H1 (cell line): ENCODE measurements around the gene SCYGR4. TPM values are rescaled to one million over a fixed set of nuclear protein-coding genes. Genes with fewer than 3 reads are reported as not detected.

ENCODE experiments used
- CTCF ChIA-PET: fragments of 300-600 bp; sonication (Branson Sonifier 250); formaldehyde crosslinking; loops from one replicate; lab custom pipeline; 2021; ENCODE audit not compliant: partially characterized antibody; lab: Charles Lee
- POLR2A ChIA-PET: fragments of 300-600 bp; sonication (Branson Sonifier 250); formaldehyde crosslinking; loops from one replicate; lab custom pipeline; 2021; ENCODE audit warnings: inconsistent platforms; ENCODE audit not compliant: partially characterized antibody; lab: Charles Lee
- DNase-seq, 2 experiments: peaks; one replicate each; pipeline versions ENCODE4 v3.0.0 to v3.0.0-alpha.2; 2010 to 2022; ENCODE audit warnings: low spot score in 2 of 2, low read depth in 1 of 2, mixed read lengths in 1 of 2
- FAIRE-seq: peaks from 2 replicates; lab custom pipeline; 2011; peaks lifted over from hg19 to GRCh38; lab: Jason Lieb, UNC
- H2AFZ ChIP-seq: 2 replicates; pipeline ENCODE4 v1.8.1; 2012; ENCODE audit warnings: low read length, inconsistent platforms
- H2AK5ac ChIP-seq: 2 replicates; pipeline ENCODE4 v1.6.1; 2013; ENCODE audit warnings: low read depth, low read length
- H2BK120ac ChIP-seq: replicated peaks from 2 replicates; pipeline ENCODE3; 2013; ENCODE audit warnings: low read depth, low read length, inconsistent platforms
- H2BK12ac ChIP-seq: 2 replicates; pipeline ENCODE4 v1.6.1; 2013; ENCODE audit warnings: low read depth, low read length
- H2BK15ac ChIP-seq: 2 replicates; pipeline ENCODE4 v1.6.1; 2013; ENCODE audit warnings: low read length
- H2BK20ac ChIP-seq: 2 replicates; pipeline ENCODE4 v1.6.1; 2013; ENCODE audit warnings: low read length
- H2BK5ac ChIP-seq: 2 replicates; pipeline ENCODE4 v1.6.1; 2013; ENCODE audit warnings: low read depth, low read length
- H3K14ac ChIP-seq: 2 replicates; pipeline ENCODE4 v1.6.1; 2013; ENCODE audit warnings: inconsistent platforms; ENCODE audit not compliant: insufficient read length
- H3K18ac ChIP-seq: 2 replicates; pipeline ENCODE4 v1.6.1; 2013; ENCODE audit warnings: low read length; ENCODE audit errors: extremely low read depth
- H3K23ac ChIP-seq: 2 replicates; pipeline ENCODE4 v1.6.1; 2013; ENCODE audit warnings: inconsistent platforms; ENCODE audit not compliant: insufficient read length
- H3K23me2 ChIP-seq: 2 replicates; pipeline ENCODE4 v1.6.1; 2013; ENCODE audit warnings: low read depth, low read length
- H3K27ac ChIP-seq: 2 replicates; pipeline ENCODE4 v1.6.1; 2011; ENCODE audit warnings: low read depth, low read length, inconsistent platforms
- H3K27me3 ChIP-seq, 4 experiments: replicated peaks in 1 of 4; 1 replicate in 1 of 4; 2 replicates in 3 of 4; pipeline versions ENCODE4 v1.6.1 to v1.8.1; 2011 to 2013; ENCODE audit warnings: low read length in 3 of 4, mild to moderate bottlenecking in 3 of 4, inconsistent platforms in 2 of 4, mixed read lengths in 2 of 4, moderate library complexity in 1 of 4; ENCODE audit not compliant: control insufficient read depth in 3 of 4, insufficient read depth in 3 of 4; ENCODE audit errors: extremely low read depth in 1 of 4
- H3K36me3 ChIP-seq, 4 experiments: 2 replicates each; pipeline versions ENCODE4 v1.6.1 to v1.8.1; 2011 to 2013; ENCODE audit warnings: mild to moderate bottlenecking in 4 of 4, low read length in 3 of 4, moderate library complexity in 2 of 4, control low read depth in 1 of 4, inconsistent platforms in 1 of 4; ENCODE audit not compliant: insufficient read depth in 4 of 4, control insufficient read depth in 2 of 4
- H3K4ac ChIP-seq: replicated peaks from 2 replicates; pipeline ENCODE3; 2013; ENCODE audit warnings: low read length, low read depth, mixed read lengths, inconsistent platforms; ENCODE audit not compliant: insufficient read length
- H3K4me1 ChIP-seq, 4 experiments: replicated peaks in 1 of 4; 1 replicate in 1 of 4; 2 replicates in 3 of 4; pipeline versions ENCODE4 v1.6.1 to v1.8.1; 2011 to 2013; ENCODE audit warnings: low read length in 3 of 4, inconsistent platforms in 2 of 4, mixed read lengths in 1 of 4; ENCODE audit not compliant: insufficient read depth in 4 of 4, control insufficient read depth in 3 of 4
- H3K4me2 ChIP-seq, 2 experiments: 2 replicates each; pipeline versions ENCODE4 v1.6.1 to v1.8.1; 2011 to 2013; ENCODE audit warnings: low read depth in 2 of 2, low read length in 2 of 2, control low read depth in 1 of 2, inconsistent platforms in 1 of 2, mild to moderate bottlenecking in 1 of 2; ENCODE audit not compliant: insufficient read depth in 1 of 2
- H3K4me3 ChIP-seq, 4 experiments: fragments of 200-600, 300-600 bp in 1 of 4; sonication (generic), shearing (Covaris generic), sonication (Bioruptor Twin) in 1 of 4; 2 replicates each; pipeline versions ENCODE4 v1.5.1 to v1.8.1; 2011 to 2016; ENCODE audit warnings: low read length in 4 of 4, low read depth in 3 of 4, control low read depth in 2 of 4, inconsistent platforms in 2 of 4, mild to moderate bottlenecking in 2 of 4, mixed read lengths in 1 of 4, moderate library complexity in 1 of 4; ENCODE audit not compliant: insufficient read depth in 2 of 4; ENCODE audit errors: extremely low read depth in 1 of 4
- H3K56ac ChIP-seq: replicated peaks from 2 replicates; pipeline ENCODE3; 2013; ENCODE audit warnings: low read depth, mild to moderate bottlenecking, mixed read lengths, low read length, inconsistent platforms; ENCODE audit not compliant: insufficient read length
- H3K79me1 ChIP-seq: 2 replicates; pipeline ENCODE4 v1.6.1; 2013; ENCODE audit warnings: low read depth, low read length, control low read depth
- H3K79me2 ChIP-seq, 2 experiments: 2 replicates each; pipeline versions ENCODE4 v1.6.1 to v1.8.1; 2012 to 2013; ENCODE audit warnings: low read length in 2 of 2, mild to moderate bottlenecking in 2 of 2, inconsistent platforms in 1 of 2; ENCODE audit not compliant: insufficient read depth in 2 of 2, control insufficient read depth in 1 of 2
- H3K9ac ChIP-seq, 4 experiments: replicated peaks in 1 of 4; 1 replicate in 1 of 4; 2 replicates in 3 of 4; pipeline versions ENCODE4 v1.6.1 to v1.8.1; 2011 to 2013; ENCODE audit warnings: low read depth in 3 of 4, low read length in 3 of 4, control low read depth in 2 of 4, mild to moderate bottlenecking in 2 of 4, moderate library complexity in 2 of 4, inconsistent platforms in 1 of 4; ENCODE audit errors: extremely low read depth in 1 of 4
- H3K9me3 ChIP-seq, 2 experiments: 2 replicates each; pipeline versions ENCODE4 v1.6.1 to v1.8.1; 2012 to 2013; ENCODE audit warnings: mild to moderate bottlenecking in 2 of 2, moderate library complexity in 2 of 2, control low read depth in 1 of 2, inconsistent platforms in 1 of 2, low read depth in 1 of 2, low read length in 1 of 2, mixed read lengths in 1 of 2; ENCODE audit not compliant: insufficient read depth in 2 of 2
- H4K20me1 ChIP-seq, 2 experiments: replicated peaks in 1 of 2; 2 replicates each; pipeline versions ENCODE3 to v1.8.1; 2011 to 2013; ENCODE audit warnings: inconsistent platforms in 2 of 2, low read length in 2 of 2, mild to moderate bottlenecking in 1 of 2; ENCODE audit not compliant: insufficient read depth in 2 of 2, control insufficient read depth in 1 of 2
- H4K5ac ChIP-seq: 2 replicates; pipeline ENCODE4 v1.6.1; 2013; ENCODE audit warnings: low read length, low read depth, mixed read lengths, inconsistent platforms; ENCODE audit not compliant: insufficient read length
- H4K8ac ChIP-seq: 2 replicates; pipeline ENCODE4 v1.8.0; 2013; ENCODE audit warnings: mild to moderate bottlenecking, moderate library complexity, low read length, inconsistent platforms; ENCODE audit not compliant: insufficient read depth; ENCODE audit errors: extremely low read depth
- H4K91ac ChIP-seq: replicated peaks from 2 replicates; pipeline ENCODE3; 2013; ENCODE audit warnings: low read length, mixed read lengths, inconsistent platforms; ENCODE audit not compliant: insufficient read length
- CEBPB ChIP-seq: IDR thresholded peaks from 2 replicates; pipeline ENCODE4 v1.6.1; 2012; ENCODE audit warnings: low read depth, low read length
- EZH2 ChIP-seq: fragments of 200-600 bp; sonication (generic); IDR thresholded peaks from 2 replicates; pipeline ENCODE4 v1.7.1; 2012; ENCODE audit warnings: low read depth, mild to moderate bottlenecking, moderate library complexity, low read length, inconsistent platforms; ENCODE audit not compliant: severe bottlenecking
- HDAC6 ChIP-seq: IDR thresholded peaks from one replicate; pipeline ENCODE4 v1.7.1; 2012; ENCODE audit warnings: low read depth, mild to moderate bottlenecking, inconsistent platforms, low read length, moderate library complexity
- JUN ChIP-seq: IDR thresholded peaks from 2 replicates; pipeline ENCODE4 v1.6.1; 2011; ENCODE audit warnings: low read depth, mild to moderate bottlenecking, improper control_type of control experiment, low read length
- KDM1A ChIP-seq: fragments of 200-600, 300-600 bp; sonication (generic); IDR thresholded peaks from 2 replicates; pipeline ENCODE4 v1.7.1; 2016; ENCODE audit warnings: mild to moderate bottlenecking, low read length, borderline replicate concordance
- KDM4A ChIP-seq: IDR thresholded peaks from one replicate; pipeline ENCODE4 v1.7.1; 2012; ENCODE audit warnings: low read depth, mild to moderate bottlenecking, moderate library complexity, low read length, inconsistent platforms; ENCODE audit not compliant: severe bottlenecking
- RXRA ChIP-seq: IDR thresholded peaks from 2 replicates; pipeline ENCODE4 v1.6.1; 2011; ENCODE audit warnings: low read depth, mild to moderate bottlenecking, low read length, moderate library complexity; ENCODE audit not compliant: insufficient read depth
- SP1 ChIP-seq: IDR thresholded peaks from 2 replicates; pipeline ENCODE4 v1.6.1; 2011; ENCODE audit warnings: low read depth, low read length
- SRF ChIP-seq: IDR thresholded peaks from 2 replicates; pipeline ENCODE4 v1.6.1; 2011; ENCODE audit warnings: mild to moderate bottlenecking, low read depth, low read length, moderate library complexity
- WGBS, 2 experiments: shearing (Covaris generic) in 1 of 2; methylation state at CpG; one replicate each; pipeline versions ENCODE4 v1.1.6 to v1.1.7; 2013 to 2015; ENCODE audit warnings: low lambda C conversion rate in 2 of 2, mixed read lengths in 2 of 2, inconsistent platforms in 1 of 2, low coverage in 1 of 2, missing lambda C conversion rate in 1 of 2; ENCODE audit not compliant: insufficient replicate concordance in 2 of 2, insufficient coverage in 1 of 2, insufficient read length in 1 of 2; ENCODE audit errors: extremely low coverage in 1 of 2, missing lambda C conversion rate in 1 of 2; 5-methylcytosine and 5-hydroxymethylcytosine counted together
- polyA plus RNA-seq, 7 experiments: library from polyadenylated mRNA; depleted of rRNA in 3 of 7; stranded (reverse) in 5 of 7; unstranded in 2 of 7; fragments of >200 nt in 5 of 7; fragments of 200-250 nt in 2 of 7; gene quantifications; 1 replicate in 5 of 7; 2 replicates in 1 of 7; 4 replicates in 1 of 7; pipeline versions ENCODE4 v1.2.1 to v1.2.3, GENCODE V29; 2011 to 2013; ENCODE audit warnings: missing spikeins in 2 of 7, mixed read lengths in 2 of 7
- total RNA-seq: library from RNA; stranded (reverse); fragmentation: NEBNext Ultra II Directional; extraction: Animal tissue kit (Norgen Biotek cat#: 25700); gene quantifications from 2 replicates; pipeline ENCODE4 v1.2.1, GENCODE V29; 2021

The SCYGR4 gene
- total and polyA plus RNA-seq, 2 of the 8 experiments (the other 6 are each of a cell fraction or from before 2014, with no cell fraction given) = not detected

DNA sequence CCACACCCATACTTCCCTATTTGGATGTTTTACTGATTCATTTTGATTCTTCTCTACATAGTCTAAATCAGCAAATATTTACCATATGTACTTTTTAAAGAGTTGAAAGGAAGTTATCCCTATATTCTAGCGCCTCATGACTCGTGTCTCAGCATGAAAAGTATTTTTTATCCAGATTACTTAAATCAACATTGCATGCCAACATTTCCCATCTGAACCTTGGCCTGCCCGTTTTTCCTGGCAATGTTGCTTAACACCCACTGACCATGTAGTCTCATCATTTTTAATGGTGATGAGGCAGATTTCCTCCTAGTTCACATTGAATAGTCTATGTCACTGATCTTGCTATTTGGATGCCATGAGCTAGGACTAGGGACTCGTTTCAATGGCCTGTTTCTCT lies 36.1 kb downstream of the SCYGR4 start:
- H3K79me2 ChIP-seq = no peaks in the 10 kb centered on the region
- H3K4ac ChIP-seq = no peak overlapping the region
- no peak overlapping the region for H2BK12ac ChIP-seq
- TF ChIP-seq HDAC6 (no peak), RXRA (no peak), KDM1A (no peak), CEBPB (no peak), JUN (no peak), EZH2 (no peak), SP1 (no peak), KDM4A (no peak), SRF (no peak)
- TF ChIP-seq, all 59 proteins: peak for 0
- Histone ChIP-seq H3K4me1 (no peaks in the 10 kb centered on the region), H3K23me2 (no peaks in the 10 kb centered on the region), H3K4me3 (no peak overlapping the region), H2AK5ac (no peak overlapping the region), H3K36me3 (no peaks in the 10 kb centered on the region), H4K91ac (no peak overlapping the region), H2BK120ac (no peak overlapping the region), H4K5ac (no peak overlapping the region), H4K8ac (no peak overlapping the region), H4K20me1 (no peaks in the 10 kb centered on the region), H2BK20ac (no peak overlapping the region), H3K18ac (no peak overlapping the region), H3K4me2 (no peak overlapping the region), H2BK15ac (no peak overlapping the region), H3K27me3 (no peaks in the 10 kb centered on the region), H3K56ac (no peak overlapping the region), H3K23ac (no peak overlapping the region), H3K27ac (no peak overlapping the region), H3K79me1 (no peaks in the 10 kb centered on the region), H3K14ac (no peak overlapping the region), H3K9me3 (no peaks in the 10 kb centered on the region), H2AFZ (no peak overlapping the region), H3K9ac (no peak overlapping the region), H2BK5ac (no peak overlapping the region)
- CTCF ChIA-PET = interaction anchor here (1.8 to 2.0 kb wide), 2 partner anchors 53 to 113 kb away, joined by 5 to 9 read pairs; no protein-coding TSS in a partner anchor
- DNase-seq (no peak), FAIRE-seq (no peak)
- POLR2A ChIA-PET = no interaction called here
- 94% methylated on average over 4 of the region's 4 CpGs; no CpG with 5 or more reads in 1 of the 2 experiments for WGBS, 2 experiments
